A549 (cell line): ENCODE data around the gene EHBP1.

Experiments
- BCL3 ChIP-seq: fragments of >200 bp; sonication (Bioruptor Twin); formaldehyde crosslinking; IDR thresholded peaks from 3 replicates; pipeline ENCODE4 v1.6.1; 2016
- BHLHE40 ChIP-seq: IDR thresholded peaks from 2 replicates; pipeline ENCODE4 v1.6.1; 2012; ENCODE audit warnings: low read depth, low read length, inconsistent platforms
- CTCF ChIP-seq: fragments of >200 bp; sonication (Bioruptor Twin); formaldehyde crosslinking; IDR thresholded peaks from 3 replicates; pipeline ENCODE4 v1.5.1; 2016
- EHMT2 ChIP-seq: fragments of 200-600 bp; sonication (generic); IDR thresholded peaks from 2 replicates; pipeline ENCODE4 v1.6.1; 2016; ENCODE audit warnings: antibody characterized with exemption, low read depth, mild to moderate bottlenecking, moderate library complexity
- EP300 ChIP-seq, 2 experiments: fragments of >200 bp; sonication (Bioruptor Twin); formaldehyde crosslinking; IDR thresholded peaks; 2 replicates in 1 of 2; 3 replicates in 1 of 2; pipeline ENCODE4 v1.6.1; 2016 to 2017
- MAX ChIP-seq: IDR thresholded peaks from 2 replicates; pipeline ENCODE4 v1.6.1; 2012
- NR3C1 ChIP-seq: fragments of >200 bp; sonication (Bioruptor Twin); formaldehyde crosslinking; IDR thresholded peaks from 3 replicates; pipeline ENCODE4 v1.6.1; 2017
- POLR2A ChIP-seq: IDR thresholded peaks from 2 replicates; pipeline ENCODE4 v1.6.1; 2012; ENCODE audit warnings: mild to moderate bottlenecking, low read length
- RFX5 ChIP-seq: fragments of 450-650 bp; IDR thresholded peaks from 2 replicates; pipeline ENCODE4 v1.7.1; 2014; ENCODE audit warnings: antibody characterized with exemption, mild to moderate bottlenecking, moderate library complexity
- TFCP2L1 ChIP-seq: fragments of 250-450 bp; sonication (Bioruptor Pico); IDR thresholded peaks from 2 replicates; pipeline ENCODE4 v1.5.0; 2021; ENCODE audit warnings: mild to moderate bottlenecking
- ZNF302 ChIP-seq: fragments of 250-450 bp; sonication (Bioruptor Pico); IDR thresholded peaks from 2 replicates; pipeline ENCODE4 v1.9.0; 2021; ENCODE audit warnings: inconsistent platforms, mild to moderate bottlenecking, moderate library complexity

- no peak for TF ChIP-seq EP300 (IDR thresholded peaks at IDR 0.05)
- TF ChIP-seq CTCF = no peak
- no peak for TF ChIP-seq ZNF302 (CRISPR knock-in tag)
- TF ChIP-seq RFX5 = no peak
- no peak for TF ChIP-seq NR3C1
- TF ChIP-seq BCL3 = no peak
- TF ChIP-seq MAX = no peak
- no peak for TF ChIP-seq TFCP2L1 (CRISPR knock-in tag)
- no peak for TF ChIP-seq EHMT2
- no peak for TF ChIP-seq BHLHE40
- no peak for TF ChIP-seq POLR2A
Measured at GRCh38 chr2:63056107-63057050, 350.9 kb downstream of the EHBP1 start.
